Sigmoid colon (tissue), 7 donors: Measurements from ENCODE around the gene DNAAF5. TPM values are rescaled to one million over a fixed set of nuclear protein-coding genes. Genes with fewer than 3 reads are reported as not detected.

ENCODE experiments used
- DNase-seq: peaks from one replicate; pipeline ENCODE4 v3.0.0-alpha.2; 2019
- H3K27ac ChIP-seq, 4 donors: fragments of 200-600 bp; sonication (generic); one replicate each; pipeline ENCODE4 v1.5.1; 2016 to 2019; ENCODE audit warnings: mild to moderate bottlenecking in 1 of 4
- H3K27me3 ChIP-seq, 3 donors: fragments of 200-600 bp; sonication (generic); one replicate each; pipeline ENCODE4 v1.5.1; 2019; ENCODE audit warnings: mild to moderate bottlenecking in 1 of 3
- H3K36me3 ChIP-seq, 4 donors: fragments of 200-600 bp; sonication (generic); one replicate each; pipeline ENCODE4 v1.5.1; 2016 to 2019
- H3K4me1 ChIP-seq, 4 donors: fragments of 200-600 bp; sonication (generic); one replicate each; pipeline ENCODE4 v1.5.1; 2017 to 2019
- H3K4me3 ChIP-seq, 4 donors: fragments of 200-600 bp; sonication (generic); one replicate each; pipeline ENCODE4 v1.5.1; 2017 to 2019; ENCODE audit warnings: mild to moderate bottlenecking in 2 of 4, moderate library complexity in 1 of 4
- H3K9me3 ChIP-seq, 4 donors: fragments of 200-600 bp in 3 of 4; sonication (generic) in 3 of 4; one replicate each; pipeline versions ENCODE4 v1.5.1 to v1.6.1; 2013 to 2019
- EP300 ChIP-seq, 4 donors: sonication (generic); formaldehyde crosslinking; IDR thresholded peaks; one replicate each; pipeline ENCODE4 v1.6.1; 2017; ENCODE audit warnings: antibody characterized with exemption in 4 of 4
- POLR2A ChIP-seq, 2 donors: fragments of 450-650 bp; IDR thresholded peaks; one replicate each; pipeline ENCODE4 v1.6.1; 2016; ENCODE audit warnings: antibody characterized with exemption in 2 of 2, mild to moderate bottlenecking in 2 of 2, moderate library complexity in 2 of 2
- POLR2AphosphoS5 ChIP-seq, 4 donors: sonication (generic); formaldehyde crosslinking; IDR thresholded peaks; one replicate each; pipeline ENCODE4 v1.6.1; 2017; ENCODE audit warnings: antibody characterized with exemption in 4 of 4
- WGBS, 2 donors: extraction: QIAGEN DNeasy Blood & Tissue Kit; methylation state at CpG; one replicate each; pipeline ENCODE4 v1.1.7; 2013; 5-methylcytosine and 5-hydroxymethylcytosine counted together
- intact Hi-C: fragments of 100-400 bp; cut with DNase I; formaldehyde crosslinking; loops from one replicate; pipeline ENCODE4 v1.15.1; 2023
- polyA plus RNA-seq, 3 donors: library from polyadenylated mRNA; stranded (reverse); fragments of 200-250 nt; gene quantifications; one replicate each; pipeline ENCODE4 v1.2.3, GENCODE V29; 2013
- total RNA-seq, 4 donors: library from RNA; depleted of rRNA; stranded (reverse); fragments of >200 nt; gene quantifications; one replicate each; pipeline ENCODE4 v1.1.0, GENCODE V29; 2016
- TF ChIP-seq, protein P1 (sequence below), 4 experiments: fragments of 450-650 bp in 3 of 4; fragments of 200-600 bp in 1 of 4; IDR thresholded peaks; one replicate each; pipeline ENCODE4 v1.5.1; 2016 to 2019; ENCODE audit warnings: antibody characterized with exemption in 4 of 4, mild to moderate bottlenecking in 3 of 4, moderate library complexity in 2 of 4
- donor health status: healthy with polysubstance abuse.
- donor health status: Bipolar disorder and iron deficiency.
- donor health status: healthy.

The DNAAF5 gene
- total and polyA plus RNA-seq, 7 donors, result 7.8 to 25.4 (median 14.5) TPM

DNA sequence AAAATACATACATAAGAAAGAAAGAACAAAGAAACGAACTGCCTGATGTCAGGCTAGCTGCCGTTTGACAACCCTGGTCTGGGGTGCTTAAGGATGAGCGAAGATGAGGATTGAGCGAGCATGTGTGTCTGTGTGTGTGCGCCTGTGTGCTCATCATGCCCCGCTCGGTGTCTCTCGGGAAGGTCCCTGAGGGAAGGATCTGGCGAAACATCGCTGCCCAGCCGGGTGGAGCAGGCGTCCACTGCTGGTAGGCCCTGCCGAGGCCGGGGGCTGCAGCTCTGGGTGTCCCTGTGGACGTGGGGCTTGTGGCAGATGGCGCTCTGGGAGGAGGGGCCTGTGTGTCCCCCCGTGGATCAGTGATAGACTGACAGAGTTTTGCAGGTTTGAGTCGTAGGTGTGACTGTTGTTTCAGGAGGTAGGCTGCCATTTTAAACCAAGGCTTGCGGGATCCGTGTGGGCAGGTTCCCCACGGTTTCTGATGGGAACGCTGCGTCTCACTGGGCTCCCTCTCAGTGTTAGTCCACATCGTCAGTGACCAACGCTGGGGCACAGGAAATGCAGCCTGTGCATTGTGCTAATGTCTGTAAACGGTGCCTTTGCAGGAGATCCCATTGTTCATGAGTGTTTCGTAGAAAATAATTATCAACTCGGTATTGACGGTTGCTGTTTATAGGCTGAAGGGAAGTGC, 99.9 kb downstream of the DNAAF5 start:
- WGBS, 2 donors, result 84 to 85% methylated on average over 29 of the region's 29 CpGs
- Histone ChIP-seq H3K9me3 (no peaks in the 10 kb centered on the region), H3K4me3 (no peak overlapping the region), H3K36me3 (no peaks in the 10 kb centered on the region), H3K4me1 (peaks cover 0 to 87% (median 80%) of the 10 kb centered on the region in 4 donors), H3K27me3 (no peaks in the 10 kb centered on the region), H3K27ac (peak overlapping the region; percentile 54 to 92 (median 76))
- intact Hi-C loops, result no loop called here
- DNase-seq, result peak; percentile 64
- TF ChIP-seq, protein P1, sequence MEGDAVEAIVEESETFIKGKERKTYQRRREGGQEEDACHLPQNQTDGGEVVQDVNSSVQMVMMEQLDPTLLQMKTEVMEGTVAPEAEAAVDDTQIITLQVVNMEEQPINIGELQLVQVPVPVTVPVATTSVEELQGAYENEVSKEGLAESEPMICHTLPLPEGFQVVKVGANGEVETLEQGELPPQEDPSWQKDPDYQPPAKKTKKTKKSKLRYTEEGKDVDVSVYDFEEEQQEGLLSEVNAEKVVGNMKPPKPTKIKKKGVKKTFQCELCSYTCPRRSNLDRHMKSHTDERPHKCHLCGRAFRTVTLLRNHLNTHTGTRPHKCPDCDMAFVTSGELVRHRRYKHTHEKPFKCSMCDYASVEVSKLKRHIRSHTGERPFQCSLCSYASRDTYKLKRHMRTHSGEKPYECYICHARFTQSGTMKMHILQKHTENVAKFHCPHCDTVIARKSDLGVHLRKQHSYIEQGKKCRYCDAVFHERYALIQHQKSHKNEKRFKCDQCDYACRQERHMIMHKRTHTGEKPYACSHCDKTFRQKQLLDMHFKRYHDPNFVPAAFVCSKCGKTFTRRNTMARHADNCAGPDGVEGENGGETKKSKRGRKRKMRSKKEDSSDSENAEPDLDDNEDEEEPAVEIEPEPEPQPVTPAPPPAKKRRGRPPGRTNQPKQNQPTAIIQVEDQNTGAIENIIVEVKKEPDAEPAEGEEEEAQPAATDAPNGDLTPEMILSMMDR (IDR thresholded peaks at IDR 0.05), result no peak
- TF ChIP-seq POLR2A (IDR thresholded peaks at IDR 0.05) (no peak), EP300 (IDR thresholded peaks at IDR 0.05) (no peak), POLR2AphosphoS5 (IDR thresholded peaks at IDR 0.05) (no peak)

DNA sequence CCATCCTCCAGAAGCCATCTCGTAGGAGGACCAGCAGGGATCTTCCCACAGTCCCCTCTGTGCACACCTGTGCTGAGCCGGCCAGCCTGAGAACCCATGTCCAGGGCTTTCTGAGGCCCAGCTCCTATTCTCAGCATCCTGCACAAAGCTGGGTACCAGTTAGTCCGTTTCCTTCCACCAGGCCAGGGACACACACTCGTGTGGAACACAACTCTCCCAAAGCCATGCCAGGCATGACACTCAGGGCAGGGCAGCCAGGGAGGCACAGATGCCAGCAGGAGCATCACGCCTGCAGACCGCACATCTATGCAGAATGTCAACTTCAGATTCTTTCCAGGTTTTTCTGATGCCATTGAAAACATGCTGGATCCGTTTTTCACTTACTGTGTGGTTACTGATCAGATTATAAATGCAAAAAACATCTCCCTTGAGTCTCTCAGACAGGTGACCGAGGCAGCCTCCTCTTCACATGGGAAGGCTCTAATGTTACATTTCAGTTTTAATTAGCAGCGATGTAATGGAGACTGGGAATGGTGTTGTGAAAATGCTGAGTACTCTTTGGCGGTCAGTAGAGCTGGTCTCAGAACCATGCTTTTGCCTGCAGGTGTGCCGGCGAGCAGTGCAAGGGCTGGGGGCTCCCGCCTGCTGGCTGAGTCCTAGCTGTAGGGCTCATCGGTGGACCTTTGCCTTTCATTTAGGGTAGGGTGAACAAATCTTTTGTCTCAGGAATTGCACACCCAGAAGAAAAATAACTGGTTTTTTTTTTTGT, 102.5 kb downstream of the DNAAF5 start:
- Histone ChIP-seq H3K27ac (peak overlapping the region in 3 of 4 donors; percentile 79 to 92 (median 92)), H3K4me1 (peaks cover 0 to 87% (median 76%) of the 10 kb centered on the region in 4 donors), H3K9me3 (no peaks in the 10 kb centered on the region), H3K36me3 (no peaks in the 10 kb centered on the region), H3K4me3 (no peak overlapping the region), H3K27me3 (no peaks in the 10 kb centered on the region)
- TF ChIP-seq POLR2A (IDR thresholded peaks at IDR 0.05), result no peak
- DNase-seq, result no peak
- intact Hi-C loops, result no loop called here
- WGBS, 2 donors, result 91% methylated on average over 14 of the region's 14 CpGs

DNA sequence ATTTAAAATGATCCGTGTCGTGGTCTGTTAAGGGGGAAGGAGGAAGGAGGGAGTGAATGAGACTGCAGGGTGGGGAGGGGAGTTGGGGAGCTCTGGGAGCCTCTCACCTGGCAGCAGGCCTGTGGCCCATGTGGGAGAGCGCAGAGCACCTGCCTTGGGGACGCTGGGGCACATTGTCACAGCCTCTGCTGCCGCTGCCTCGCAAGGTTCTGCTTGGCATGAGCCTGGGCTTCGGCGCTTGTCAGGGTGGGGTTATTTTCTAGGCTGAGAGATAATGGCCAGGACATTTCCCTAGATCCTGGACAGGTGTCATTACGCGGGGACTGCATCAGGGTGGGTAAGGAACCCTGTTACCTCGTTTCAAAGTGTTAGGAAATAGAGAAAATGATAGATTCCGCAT, 103.6 kb downstream of the DNAAF5 start:
- Histone ChIP-seq H3K27ac (peak overlapping the region; percentile 84 to 92 (median 89)), H3K27me3 (no peaks in the 10 kb centered on the region), H3K36me3 (no peaks in the 10 kb centered on the region), H3K4me1 (peaks cover 0 to 86% (median 78%) of the 10 kb centered on the region in 4 donors), H3K9me3 (no peaks in the 10 kb centered on the region), H3K4me3 (no peak overlapping the region)
- TF ChIP-seq EP300 (IDR thresholded peaks at IDR 0.05) (no peak), POLR2A (IDR thresholded peaks at IDR 0.05) (no peak), POLR2AphosphoS5 (IDR thresholded peaks at IDR 0.05) (no peak)
- TF ChIP-seq, protein P1 (IDR thresholded peaks at IDR 0.05), result no peak
- no peak for DNase-seq
- 61 to 89% methylated on average over 12 of the region's 12 CpGs for WGBS, 2 donors
- intact Hi-C loops, result no loop called here

DNA sequence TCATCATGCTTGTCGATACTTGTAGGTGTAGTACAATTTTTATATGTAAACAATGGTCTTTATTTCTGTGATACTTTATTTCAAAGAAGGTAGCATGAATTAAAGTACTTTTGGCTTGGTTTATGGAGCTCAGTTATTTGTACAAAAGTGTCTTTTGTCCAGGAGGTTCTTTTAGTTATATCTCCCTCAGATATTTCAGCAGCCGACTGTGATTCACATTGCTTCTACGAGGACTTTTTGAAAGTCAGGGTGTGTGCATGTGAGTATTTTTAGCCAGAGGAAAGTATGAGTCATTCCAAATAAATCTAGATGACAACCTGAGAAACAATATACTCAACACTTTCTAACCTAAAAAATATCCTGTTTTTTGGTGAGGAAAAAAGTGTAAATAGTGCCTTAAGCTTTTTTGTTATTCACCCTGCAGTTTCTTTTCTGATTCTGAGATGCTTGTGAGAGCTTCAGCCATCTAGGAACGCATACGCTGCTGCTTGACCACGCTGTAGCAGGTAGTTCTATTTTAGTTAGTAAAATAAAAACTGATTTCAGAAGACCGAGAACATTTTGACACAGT, 105.2 kb downstream of the DNAAF5 start:
- Histone ChIP-seq H3K27me3 (no peaks in the 10 kb centered on the region), H3K9me3 (no peaks in the 10 kb centered on the region), H3K27ac (peak overlapping the region; percentile 84 to 92 (median 89)), H3K4me1 (peaks cover 0 to 86% (median 80%) of the 10 kb centered on the region in 4 donors), H3K36me3 (no peaks in the 10 kb centered on the region), H3K4me3 (peak overlapping the region; percentile 3 to 29 (median 10))
- TF ChIP-seq POLR2A (IDR thresholded peaks at IDR 0.05), result peak in 1 of 2 donors; percentile 16
- TF ChIP-seq, protein P1 (IDR thresholded peaks at IDR 0.05), result no peak
- TF ChIP-seq EP300 (IDR thresholded peaks at IDR 0.05), result peak in 3 of 4 donors; percentile 53 to 87 (median 83)
- TF ChIP-seq POLR2AphosphoS5 (IDR thresholded peaks at IDR 0.05), result peak; percentile 87 to 93 (median 88)
- WGBS, 2 donors, result 33 to 38% methylated on average over 7 of the region's 7 CpGs
- intact Hi-C loops, result no loop called here
- DNase-seq, result no peak
